GM12878 (cell line): ENCODE data around the gene GPBAR1. TPM values are rescaled to one million over a fixed set of nuclear protein-coding genes. Genes with fewer than 3 reads are reported as not detected.

Source experiments
- ATAC-seq: fragments of 200-7000 bp; cut with Tn5 transposase; 3 replicates; pipeline ENCODE4 v1.9.1; 2020; ENCODE audit warnings: mild to moderate bottlenecking, moderate library complexity
- BruUV-seq: library from RNA; stranded (reverse); fragments of 400-500 nt; replicated peaks from 2 replicates; lab custom pipeline; 2021; lab: Mats Ljungman, UMichigan
- CTCF ChIA-PET: fragments of 300-600 bp; sonication (Branson Sonifier 250); formaldehyde crosslinking; extraction: SDS; loops from one replicate; lab custom pipeline; 2021; ENCODE audit warnings: inconsistent platforms; lab: Yijun Ruan, JAX
- POLR2A ChIA-PET: fragments of 350-600 bp; formaldehyde crosslinking; extraction: SDS; loops from one replicate; lab custom pipeline; 2021; ENCODE audit warnings: inconsistent platforms; lab: Charles Lee
- RAD21 ChIA-PET: fragments of 300-600 bp; sonication (Branson Sonifier 250); formaldehyde crosslinking; loops from one replicate; lab custom pipeline; 2023; ENCODE audit warnings: antibody characterized with exemption; ENCODE audit not compliant: unreplicated experiment; lab: Charles Lee
- SMC1A ChIA-PET: fragments of 300-600 bp; sonication (Branson Sonifier 250); formaldehyde crosslinking; loops from one replicate; lab custom pipeline; 2023; ENCODE audit not compliant: unreplicated experiment, uncharacterized antibody; lab: Charles Lee
- DNase-seq: peaks from one replicate; pipeline ENCODE4 v3.0.0-alpha.2; 2011; ENCODE audit warnings: low read depth, low spot score
- FAIRE-seq: peaks from 3 replicates; lab custom pipeline; 2011; peaks lifted over from hg19 to GRCh38; lab: Jason Lieb, UNC
- H2AFZ ChIP-seq: 2 replicates; pipeline ENCODE4 v1.6.0; 2011; ENCODE audit warnings: low read depth, low read length, control low read depth; ENCODE audit not compliant: control insufficient read depth
- H3K27ac ChIP-seq: 2 replicates; pipeline ENCODE4 v1.5.1; 2011; ENCODE audit warnings: control low read depth; ENCODE audit not compliant: control insufficient read depth, insufficient read depth
- H3K27me3 ChIP-seq, 2 experiments: replicated peaks in 1 of 2; 2 replicates each; pipeline versions ENCODE4 v1.6.0 to v1.6.1; 2011; ENCODE audit warnings: low read length in 1 of 2; ENCODE audit not compliant: control insufficient read depth in 2 of 2, insufficient read depth in 2 of 2
- H3K36me3 ChIP-seq, 2 experiments: 2 replicates each; pipeline ENCODE4 v1.5.1; 2011; ENCODE audit warnings: low read length in 1 of 2; ENCODE audit not compliant: control insufficient read depth in 2 of 2, insufficient read depth in 2 of 2
- H3K4me1 ChIP-seq: 2 replicates; pipeline ENCODE4 v1.6.1; 2011; ENCODE audit warnings: mild to moderate bottlenecking, low read length, moderate library complexity, mixed read lengths; ENCODE audit not compliant: control insufficient read depth, insufficient read depth
- H3K4me2 ChIP-seq: 2 replicates; pipeline ENCODE4 v1.6.0; 2011; ENCODE audit warnings: control low read depth; ENCODE audit not compliant: control insufficient read depth, insufficient read depth
- H3K4me3 ChIP-seq: fragments of 200-600 bp; sonication (generic); 2 replicates; pipeline ENCODE4 v1.5.1; 2016
- H3K79me2 ChIP-seq: 2 replicates; pipeline ENCODE4 v1.6.0; 2011; ENCODE audit warnings: low read length; ENCODE audit not compliant: control insufficient read depth, insufficient read depth
- H3K9ac ChIP-seq: 2 replicates; pipeline ENCODE4 v1.8.0; 2011; ENCODE audit warnings: low read length, control low read depth, mixed read lengths; ENCODE audit not compliant: control insufficient read depth, insufficient read depth
- H3K9me3 ChIP-seq: replicated peaks from 3 replicates; pipeline ENCODE4 v1.5.1; 2011; ENCODE audit warnings: mild to moderate bottlenecking, low read length; ENCODE audit not compliant: control insufficient read depth, insufficient read depth
- H4K20me1 ChIP-seq: 2 replicates; pipeline ENCODE4 v1.6.0; 2011; ENCODE audit not compliant: control insufficient read depth, insufficient read depth
- JUND ChIP-seq: IDR thresholded peaks from 2 replicates; pipeline ENCODE4 v1.6.1; 2012; ENCODE audit warnings: low read depth, mild to moderate bottlenecking, low read length, improper control_type of control experiment, moderate library complexity
- PAX8 ChIP-seq: fragments of 450-650 bp; IDR thresholded peaks from 2 replicates; pipeline ENCODE4 v1.6.1; 2017; ENCODE audit warnings: mild to moderate bottlenecking, moderate library complexity
- YY1 ChIP-seq: IDR thresholded peaks from 2 replicates; pipeline ENCODE4 v1.6.1; 2011; ENCODE audit warnings: low read depth, mild to moderate bottlenecking, low read length
- WGBS: methylation state at CpG from one replicate; pipeline ENCODE4 v1.1.6; 2016; ENCODE audit warnings: low lambda C conversion rate; ENCODE audit not compliant: insufficient replicate concordance, insufficient coverage; ENCODE audit errors: missing lambda C conversion rate; 5-methylcytosine and 5-hydroxymethylcytosine counted together
- in situ Hi-C: fragments of 300-500 bp; cut with MboI; formaldehyde crosslinking; loops from 9 replicates; pipeline ENCODE4 v1.14.3; 2018; ENCODE audit warnings: mixed read lengths
- intact Hi-C: fragments of 100-400 bp; cut with micrococcal nuclease; formaldehyde crosslinking; loops from one replicate; pipeline ENCODE4 v1.14.2; 2022; ENCODE audit not compliant: unreplicated experiment
- polyA plus RNA-seq, 11 experiments: library from polyadenylated mRNA; depleted of rRNA in 4 of 11; unstranded in 6 of 11; stranded (reverse) in 5 of 11; fragments of >200 nt; fragmentation: Nextera tagmentation in 4 of 11; fragmentation: Illumina TruSeq in 1 of 11; extraction: Ambion mirVana in 4 of 11; extraction: Trizol in 1 of 11; gene quantifications; 1 replicate in 1 of 11; 2 replicates in 10 of 11; pipeline versions ENCODE4 v1.2.1 to v1.2.3, GENCODE V29; 2011 to 2016; ENCODE audit warnings: inconsistent platforms in 2 of 11, missing spikeins in 2 of 11, low read depth in 1 of 11
- total RNA-seq, 4 experiments: library from RNA; depleted of rRNA in 3 of 4; stranded (reverse); fragments of >200 nt in 3 of 4; fragmentation: Illumina TruSeq in 1 of 4; extraction: Trizol in 1 of 4; gene quantifications; 2 replicates each; pipeline versions ENCODE4 v1.2.1 to v1.2.3, GENCODE V29; 2013 to 2021

GPBAR1 gene
- total and polyA plus RNA-seq, 10 of the 15 experiments (the other 5 are each of a cell fraction or from before 2014, with no cell fraction given) = 0.03 to 0.36 (median 0.11) TPM; not detected in 3

GRCh38 chr2:218234521-218234920, 26.3 kb upstream of the GPBAR1 start:
- TF ChIP-seq YY1 (no peak), PAX8 (no peak)
- H3K4me1 ChIP-seq = peaks cover 14% of the 10 kb centered on the region
- CTCF ChIA-PET = interaction anchor here (1.2 to 1.4 kb wide), 2 partner anchors 26 to 50 kb away, joined by 3 read pairs; no protein-coding TSS in a partner anchor
- no peaks in the 10 kb centered on the region for H3K9me3 ChIP-seq
- WGBS = 63% methylated on average over 3 of the region's 3 CpGs
- BruUV-seq = no TSS peak
- no peak overlapping the region for H2AFZ ChIP-seq
- POLR2A ChIA-PET = interaction anchor here (0.7 to 1.7 kb wide), 2 partner anchors 11 to 13 kb away, joined by 3 to 5 read pairs; no protein-coding TSS in a partner anchor
- no peaks in the 10 kb centered on the region for H3K27me3 ChIP-seq
- peaks cover 3% of the 10 kb centered on the region; the same call in 1 of the 2 replicates for H4K20me1 ChIP-seq
- peaks cover 20% of the 10 kb centered on the region for H3K79me2 ChIP-seq
- H3K4me2 ChIP-seq = no peak overlapping the region
- H3K9ac ChIP-seq = no peak overlapping the region
- SMC1A ChIA-PET = interaction anchor here (1.3 to 1.5 kb wide), 2 partner anchors 9 to 13 kb away, joined by 3 to 4 read pairs; no protein-coding TSS in a partner anchor
- ATAC-seq = no peak
- in situ Hi-C loops = no loop called here
- RAD21 ChIA-PET = no interaction called here
- intact Hi-C loops = no loop called here
- no peak for FAIRE-seq
- DNase-seq = no peak
- H3K27ac ChIP-seq = no peak overlapping the region
- peaks cover 26 to 53% of the 10 kb centered on the region in 2 experiments for H3K36me3 ChIP-seq
- no peak overlapping the region for H3K4me3 ChIP-seq

GRCh38 chr2:218235017-218235416, 25.8 kb upstream of the GPBAR1 start:
- H3K36me3 ChIP-seq = peaks cover 26 to 53% of the 10 kb centered on the region in 2 experiments
- no peak overlapping the region for H2AFZ ChIP-seq
- H3K9ac ChIP-seq = no peak overlapping the region
- H3K4me3 ChIP-seq = no peak overlapping the region
- peaks cover 10% of the 10 kb centered on the region for H3K4me1 ChIP-seq
- H3K4me2 ChIP-seq = no peak overlapping the region
- RAD21 ChIA-PET = no interaction called here
- TF ChIP-seq JUND = no peak
- SMC1A ChIA-PET = interaction anchor here (1.3 to 1.5 kb wide), 2 partner anchors 8 to 12 kb away, joined by 3 to 4 read pairs; no protein-coding TSS in a partner anchor
- H4K20me1 ChIP-seq = peaks cover 3% of the 10 kb centered on the region; the same call in 1 of the 2 replicates
- in situ Hi-C loops = no loop called here
- no peaks in the 10 kb centered on the region for H3K9me3 ChIP-seq
- DNase-seq = no peak
- POLR2A ChIA-PET = interaction anchor here (0.6 to 1.6 kb wide), 2 partner anchors 19 to 24 kb away, joined by 3 to 4 read pairs; no protein-coding TSS in a partner anchor
- peaks cover 18% of the 10 kb centered on the region for H3K79me2 ChIP-seq
- no peak for FAIRE-seq
- CTCF ChIA-PET = interaction anchor here (1.2 to 1.4 kb wide), 2 partner anchors 25 to 50 kb away, joined by 3 read pairs; no protein-coding TSS in a partner anchor
- no peaks in the 10 kb centered on the region for H3K27me3 ChIP-seq
- intact Hi-C loops = no loop called here
- no peak for ATAC-seq
- H3K27ac ChIP-seq = no peak overlapping the region
- WGBS = 100% methylated on average over 2 of the region's 2 CpGs
- BruUV-seq = no TSS peak
